Islet of Langerhans (tissue), 1 donor: ENCODE results near the gene CPNE5.

Source experiments
- FAIRE-seq: peaks from one replicate; lab custom pipeline; 2011; peaks lifted over from hg19 to GRCh38; lab: Jason Lieb, UNC

Gene CPNE5

GRCh38 chr6:36791085-36791484 lies 48.2 kb downstream of the CPNE5 start:
- no peak for FAIRE-seq

DNA sequence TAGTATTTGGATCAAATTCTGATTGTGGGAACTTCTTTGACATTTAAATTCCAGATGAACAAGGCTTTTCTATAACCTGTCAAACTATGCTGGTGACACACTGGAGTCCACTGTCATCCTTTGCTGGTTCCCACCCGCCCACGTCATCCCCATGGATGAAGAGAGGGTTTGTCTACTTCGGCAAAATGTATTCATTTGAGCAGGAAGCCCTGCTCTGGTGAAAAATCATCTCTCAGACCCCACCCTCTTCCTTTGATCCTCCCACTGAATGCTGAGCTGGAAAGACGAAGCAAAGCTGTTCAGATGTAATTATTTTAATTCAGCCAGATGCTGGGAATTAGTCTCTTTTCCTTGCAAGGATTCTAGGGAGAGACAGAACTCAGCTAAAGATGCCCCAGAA lies 50.5 kb downstream of the CPNE5 start:
- no peak for FAIRE-seq

GRCh38 chr6:36788186-36788585 lies 51.1 kb downstream of the CPNE5 start:
- no peak for FAIRE-seq

DNA sequence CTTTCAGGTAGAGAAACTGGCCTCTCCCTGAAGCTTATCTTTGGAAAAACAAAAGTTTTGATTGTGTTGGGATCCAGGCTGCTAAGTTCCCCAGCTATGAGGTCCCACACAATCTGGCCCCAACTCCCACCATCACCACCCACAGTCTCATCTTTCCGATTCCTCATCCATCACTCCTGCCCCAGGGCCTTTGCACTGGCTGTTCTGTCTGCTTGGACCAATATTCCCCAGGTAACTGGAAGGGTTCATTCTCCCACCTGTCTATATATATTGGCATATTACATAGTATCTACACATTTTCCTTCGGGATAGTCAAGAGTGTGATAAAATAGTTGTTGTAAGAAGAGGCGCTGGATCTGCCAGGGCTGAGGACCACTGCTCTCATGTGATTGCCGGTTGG lies 52.0 kb downstream of the CPNE5 start:
- no peak for FAIRE-seq

DNA sequence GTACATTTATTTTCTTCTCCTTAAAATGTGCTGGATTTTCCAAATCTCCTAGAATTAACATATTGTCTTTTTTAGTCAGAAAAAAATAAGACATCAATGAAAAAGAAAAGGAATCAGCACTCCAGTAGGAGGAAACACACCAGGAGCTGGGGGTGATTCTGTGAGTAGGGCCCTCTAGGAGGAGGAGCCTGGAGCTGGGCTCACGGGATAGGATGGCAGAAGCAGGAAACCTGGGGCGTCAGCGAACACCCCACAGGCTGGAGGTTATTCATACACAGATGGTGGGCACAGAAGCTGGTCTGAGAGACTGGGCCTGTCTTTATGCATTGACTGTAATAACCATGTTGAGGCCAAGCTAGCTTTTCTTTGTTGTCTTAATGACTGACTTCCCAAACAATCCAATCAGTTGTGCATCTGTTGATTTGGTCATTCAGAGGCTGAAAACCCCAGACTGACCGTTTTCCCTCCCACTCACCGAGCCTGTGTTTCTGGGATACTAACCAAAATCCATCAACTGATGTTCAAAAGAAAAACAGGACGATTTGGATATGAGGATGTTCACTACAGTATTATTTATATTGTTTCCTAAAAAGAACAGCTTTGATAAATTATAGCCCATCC lies 53.1 kb downstream of the CPNE5 start:
- no peak for FAIRE-seq

- no peak for FAIRE-seq
Measured at GRCh38 chr6:36784376-36784636, 54.9 kb downstream of the CPNE5 start.

DNA sequence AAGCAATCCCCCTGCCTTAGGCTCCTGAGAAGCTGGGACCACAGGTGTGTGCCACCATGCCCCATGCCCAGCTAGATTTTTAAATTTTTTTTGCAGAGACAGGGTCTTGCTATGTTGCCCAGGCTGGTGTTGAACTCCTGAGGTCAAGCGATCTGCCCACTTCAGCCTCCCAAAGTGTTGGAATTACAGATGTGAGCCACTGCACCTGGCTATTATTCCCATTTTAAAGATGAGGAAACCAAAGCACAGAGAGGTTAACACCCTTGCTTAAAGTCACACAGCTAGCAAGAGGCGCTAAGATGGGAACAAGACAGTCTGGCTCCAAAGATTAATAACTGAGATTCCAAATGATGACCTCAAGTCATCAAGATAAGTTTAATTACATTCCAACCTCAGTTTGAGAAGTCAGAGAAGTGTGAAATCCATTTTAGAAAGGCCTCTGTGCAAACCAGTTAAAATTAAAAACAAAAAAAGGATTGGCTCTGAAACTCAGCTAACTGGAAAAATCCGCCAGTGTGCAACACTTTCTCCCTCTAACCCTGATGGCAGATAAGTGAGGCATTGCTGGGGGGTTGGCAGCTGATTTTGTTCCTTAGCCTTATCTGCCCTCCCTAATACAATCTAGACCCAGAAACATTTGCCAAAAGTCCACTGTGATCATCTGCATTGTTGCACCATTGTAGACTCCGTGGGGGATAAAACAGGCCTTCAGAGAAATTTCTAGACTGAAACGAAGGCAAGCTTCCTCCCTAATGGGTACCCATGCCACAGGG lies 55.5 kb downstream of the CPNE5 start:
- FAIRE-seq, result no peak

- FAIRE-seq, result no peak
Measured at GRCh38 chr6:36781669-36782068, 57.6 kb downstream of the CPNE5 start.

DNA sequence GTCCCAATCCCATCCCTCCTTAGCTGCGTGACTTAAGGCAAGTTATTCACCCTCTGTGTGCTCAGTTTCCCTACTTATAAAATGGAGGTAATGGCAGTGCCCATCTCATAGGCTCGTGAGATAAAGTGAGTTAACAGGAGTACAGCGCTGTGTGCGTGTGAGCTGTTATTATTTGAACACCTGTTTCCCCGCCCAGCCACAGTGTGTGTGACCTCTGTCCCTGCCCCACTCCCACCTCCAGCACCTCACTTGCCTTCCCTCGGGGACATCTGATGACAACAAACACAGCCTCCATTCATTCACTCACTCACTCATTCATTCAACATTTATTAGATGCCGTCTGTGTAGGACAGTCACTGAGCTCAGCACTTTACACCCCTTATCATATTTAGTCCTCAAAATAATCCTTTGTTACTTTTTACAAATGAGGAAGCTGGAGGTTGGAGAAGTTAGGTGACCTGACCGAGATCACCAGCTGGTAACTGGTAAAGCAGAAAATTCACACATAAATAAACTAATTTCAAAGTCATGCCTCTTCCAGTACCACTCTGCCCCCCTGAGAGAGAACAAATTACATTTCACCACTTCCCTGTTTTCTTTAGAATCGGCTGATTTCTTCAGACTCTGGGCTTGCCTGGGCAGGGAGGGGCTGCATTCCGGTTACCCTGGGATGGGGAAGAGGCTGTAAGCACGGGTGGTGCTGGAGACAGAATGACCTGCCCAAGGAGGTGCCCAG lies 58.6 kb downstream of the CPNE5 start:
- FAIRE-seq, result no peak

DNA sequence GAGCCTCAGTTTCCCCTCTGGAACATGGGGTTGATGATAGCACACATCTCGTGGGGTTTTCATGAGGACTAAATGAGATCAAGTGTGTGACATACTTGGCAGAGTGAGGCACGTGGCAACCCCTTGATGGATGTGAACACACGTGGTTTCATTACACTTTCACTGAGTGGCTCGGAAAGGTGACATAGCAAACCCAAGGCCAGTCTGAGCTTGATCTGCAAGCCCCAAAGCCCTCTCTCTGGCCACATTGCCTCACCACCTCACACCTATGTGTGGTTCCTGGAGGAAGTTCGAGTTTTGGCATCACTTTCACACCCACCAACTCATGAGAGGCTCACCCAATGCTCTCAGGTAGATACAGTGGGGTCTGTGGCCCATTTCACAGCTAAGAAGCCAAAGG lies 60.0 kb downstream of the CPNE5 start:
- FAIRE-seq, result no peak

GRCh38 chr6:36777801-36778200 lies 61.4 kb downstream of the CPNE5 start:
- FAIRE-seq, result no peak

GRCh38 chr6:36776167-36776566 lies 63.1 kb downstream of the CPNE5 start:
- FAIRE-seq, result no peak

DNA sequence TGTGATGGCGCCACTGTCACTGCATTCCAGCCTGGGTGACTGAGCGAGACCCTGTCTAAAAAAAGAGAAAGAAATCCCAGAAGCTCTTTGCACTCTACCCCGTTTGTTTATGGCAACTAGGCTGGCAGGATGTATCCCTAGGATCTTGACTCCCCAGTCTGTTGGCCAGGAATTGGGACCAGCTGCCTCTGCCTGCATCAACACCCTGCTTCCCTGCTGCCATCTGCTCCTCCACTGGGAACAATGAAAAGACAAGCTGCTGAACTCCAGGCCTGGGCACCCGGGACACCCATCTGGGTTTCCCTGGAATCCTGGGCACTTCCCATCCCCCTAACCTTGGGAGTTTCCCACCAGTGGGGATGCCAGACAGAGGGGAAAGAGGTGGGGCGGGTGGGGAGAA lies 64.9 kb downstream of the CPNE5 start:
- FAIRE-seq, result no peak

- no peak for FAIRE-seq
Measured at GRCh38 chr6:36772397-36772796, 66.8 kb downstream of the CPNE5 start.

DNA sequence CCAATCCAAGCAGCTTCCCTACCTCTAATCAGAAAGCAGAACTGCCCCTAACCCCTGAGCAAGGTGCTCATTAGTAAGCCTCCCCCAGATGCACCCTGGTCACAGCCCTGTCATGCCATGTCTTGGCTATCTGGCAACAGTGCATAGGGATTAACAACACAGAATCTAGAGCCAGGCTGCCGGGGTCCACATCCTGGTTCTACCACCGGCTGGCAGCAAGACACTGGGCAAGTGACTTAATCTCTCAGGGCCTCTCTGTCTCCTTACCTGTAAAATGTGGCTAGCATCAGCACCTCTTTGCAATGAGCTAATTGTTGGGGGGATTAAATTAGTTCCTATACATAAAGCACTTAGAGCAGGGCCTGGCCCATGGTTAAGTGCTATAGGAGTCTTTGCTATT lies 68.1 kb downstream of the CPNE5 start:
- FAIRE-seq, result no peak

DNA sequence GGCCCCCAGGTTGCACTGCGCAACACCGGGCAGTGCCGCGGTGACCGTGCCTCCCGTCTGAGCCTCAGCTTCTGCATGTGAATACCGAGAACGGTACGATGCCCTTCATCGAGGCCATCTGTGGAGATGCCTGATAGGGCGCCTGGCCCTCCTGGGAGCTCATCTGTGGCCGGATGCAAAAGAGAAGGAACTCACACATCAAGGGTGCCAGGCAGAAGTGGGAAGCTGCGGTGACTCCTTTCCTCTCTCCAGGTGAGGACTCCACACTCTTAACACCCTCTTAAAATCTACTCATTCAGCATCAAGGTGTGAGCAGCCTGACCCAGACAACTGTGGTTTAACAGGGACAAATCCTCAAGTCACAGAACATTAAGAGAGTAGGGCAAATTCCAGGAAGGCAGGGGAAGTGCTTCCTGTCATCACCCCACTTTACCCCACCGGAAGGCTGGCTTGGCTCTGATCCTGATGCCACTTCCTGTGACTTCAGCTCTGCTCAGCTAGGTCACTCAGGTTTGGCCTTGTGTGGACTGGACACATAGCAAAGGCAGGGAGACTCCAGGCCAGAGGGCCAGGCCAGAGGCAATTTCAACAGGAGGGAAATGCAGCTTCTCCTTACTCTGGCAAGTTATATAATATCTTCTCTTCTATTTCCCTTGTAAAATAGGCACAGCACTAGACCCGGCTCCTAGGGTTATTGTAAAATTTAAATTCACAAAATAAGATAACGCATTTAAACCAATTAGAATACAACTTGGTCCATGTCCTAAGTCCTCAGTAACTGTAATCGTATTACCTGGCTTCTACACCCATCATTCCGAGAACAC lies 69.4 kb downstream of the CPNE5 start:
- FAIRE-seq, result no peak

- no peak for FAIRE-seq
Measured at GRCh38 chr6:36769183-36769675, 70.0 kb downstream of the CPNE5 start.

DNA sequence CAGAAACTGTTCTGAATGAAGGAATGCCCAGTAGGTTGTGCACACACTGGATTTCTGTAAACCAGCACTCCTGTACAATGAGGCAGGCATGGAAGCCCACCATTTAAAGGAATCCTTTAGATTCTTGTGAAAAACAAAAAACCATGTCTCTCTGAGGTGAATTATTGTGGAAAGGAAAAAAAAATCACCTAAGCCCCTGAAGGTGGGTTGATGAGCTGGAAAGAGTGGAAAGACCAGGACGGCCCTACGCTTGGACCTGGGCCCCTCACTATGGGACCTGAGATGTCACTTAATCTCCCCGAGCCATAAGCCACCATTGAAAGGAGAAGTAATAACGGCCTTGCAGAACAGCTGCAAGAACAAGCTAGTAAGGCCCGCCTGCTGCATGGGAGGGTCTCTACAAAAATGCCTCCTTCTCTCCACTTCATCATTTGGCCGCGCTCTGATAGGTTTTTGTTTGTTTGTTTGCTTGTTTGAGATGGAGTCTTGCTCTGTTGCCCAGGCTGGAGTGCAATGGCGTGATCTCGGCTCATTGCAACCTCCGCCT lies 72.8 kb downstream of the CPNE5 start:
- no peak for FAIRE-seq

DNA sequence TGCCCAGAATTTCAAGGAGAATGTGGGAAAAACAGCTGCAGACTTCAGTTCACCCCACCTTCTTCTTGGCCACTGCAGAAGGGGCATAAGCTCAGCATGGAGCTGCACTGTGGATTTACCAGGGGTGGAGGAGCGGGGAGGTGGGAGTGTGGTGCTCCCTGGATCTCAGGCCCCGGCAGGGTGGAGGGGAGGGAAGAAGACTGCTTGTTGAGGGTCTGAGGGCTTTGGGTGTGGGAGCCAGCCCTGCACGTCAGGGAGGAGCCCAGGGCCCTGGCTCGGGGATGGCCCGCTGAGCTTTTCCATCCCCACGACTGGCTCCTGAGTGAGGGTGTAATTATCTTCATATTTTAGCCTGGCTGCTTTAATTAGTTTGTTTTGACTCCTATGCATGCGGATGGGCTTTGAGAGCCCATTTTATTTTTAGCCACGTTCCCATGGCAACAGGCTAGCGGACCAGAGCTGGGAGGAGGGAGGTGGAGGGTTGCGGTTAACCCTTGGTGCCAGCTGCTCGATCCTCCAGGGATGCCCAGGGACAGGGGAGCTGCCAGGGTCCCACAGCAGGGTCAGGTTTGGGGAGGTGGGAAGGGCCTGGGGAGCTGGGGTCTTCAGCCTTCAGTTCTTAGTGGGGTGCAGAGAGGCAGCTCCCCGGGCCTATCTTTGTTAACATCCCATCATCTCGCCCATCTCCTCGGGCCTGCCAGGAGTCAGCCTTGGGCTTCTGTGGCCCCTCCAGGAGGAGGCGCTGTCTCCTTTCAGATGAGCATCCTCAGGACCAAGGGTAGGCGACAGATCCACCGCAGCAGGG lies 73.4 kb downstream of the CPNE5 start:
- no peak for FAIRE-seq

GRCh38 chr6:36765190-36765589 lies 74.1 kb downstream of the CPNE5 start:
- FAIRE-seq, result no peak

GRCh38 chr6:36762123-36762522 lies 77.1 kb downstream of the CPNE5 start:
- no peak for FAIRE-seq
